NCI-H2107 treated with DMSO at 0.1 percent for 48 hours (cell line): Measurements from ENCODE around the gene EVA1C.
"Not testable (repeated sequence)": the region's sequence is repeated elsewhere in the genome, so short reads cannot be mapped to it uniquely, and the experiment has no call there.

ENCODE experiments used
- DNase-seq: peaks from one replicate; lab custom pipeline; 2025; ENCODE audit not compliant: unreplicated experiment; lab: John Stamatoyannopoulos, UW

Gene EVA1C

DNA sequence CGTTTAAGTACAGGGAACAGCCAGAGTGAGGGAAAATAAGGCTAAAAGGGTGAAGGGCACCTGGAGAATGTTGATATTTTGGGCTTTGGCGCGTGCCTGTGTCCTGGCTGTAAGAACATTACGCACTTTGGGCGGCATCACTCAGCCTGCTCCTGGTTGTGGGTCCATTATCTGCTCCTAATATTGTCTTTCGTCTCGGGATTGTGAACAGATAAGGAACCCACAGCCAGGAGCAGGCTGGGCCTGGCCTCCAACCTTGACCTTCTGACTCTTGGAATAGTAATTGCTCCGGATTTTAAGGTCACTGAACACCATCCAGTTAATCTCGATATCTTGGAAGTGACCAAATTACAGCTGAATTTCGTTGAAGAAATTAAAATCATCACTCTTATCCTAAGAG lies 111.0 kb downstream of the EVA1C start:
- DNase-seq: no peak

DNA sequence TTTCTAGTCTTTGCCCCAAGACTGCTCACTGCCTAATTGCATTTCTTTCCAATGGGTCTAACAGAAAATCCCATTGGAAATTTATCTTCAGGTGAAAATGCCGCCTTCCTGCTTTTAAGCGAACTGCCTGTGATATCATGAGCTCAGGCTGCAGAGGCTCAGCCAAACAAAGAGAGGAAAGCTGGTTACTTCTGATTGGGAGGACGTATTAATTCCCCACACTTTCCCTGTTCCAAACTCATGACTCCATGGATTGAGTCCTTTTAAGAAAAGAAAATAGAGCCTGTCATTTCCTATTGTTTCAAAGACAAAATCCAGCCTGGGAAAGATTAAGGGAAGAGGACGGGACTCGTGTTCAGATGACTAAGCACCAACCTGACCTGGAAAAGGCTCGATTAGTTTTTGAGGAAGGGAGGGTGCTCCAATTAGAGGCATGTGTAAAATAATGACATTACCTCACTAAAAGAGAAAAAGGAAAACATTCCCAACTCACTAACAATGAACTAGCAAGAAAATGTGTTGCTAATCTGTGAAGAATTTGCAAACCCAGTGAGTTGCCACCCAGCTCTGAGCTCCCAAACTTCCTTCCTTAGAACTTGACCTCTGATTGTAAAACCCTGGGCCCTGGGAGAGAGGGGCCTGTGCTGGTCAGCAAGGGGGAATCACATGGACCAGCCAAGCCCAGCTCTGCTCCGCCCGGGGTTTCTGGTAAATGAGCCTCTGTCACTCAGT lies 111.6 kb downstream of the EVA1C start:
- no peak for DNase-seq

DNA sequence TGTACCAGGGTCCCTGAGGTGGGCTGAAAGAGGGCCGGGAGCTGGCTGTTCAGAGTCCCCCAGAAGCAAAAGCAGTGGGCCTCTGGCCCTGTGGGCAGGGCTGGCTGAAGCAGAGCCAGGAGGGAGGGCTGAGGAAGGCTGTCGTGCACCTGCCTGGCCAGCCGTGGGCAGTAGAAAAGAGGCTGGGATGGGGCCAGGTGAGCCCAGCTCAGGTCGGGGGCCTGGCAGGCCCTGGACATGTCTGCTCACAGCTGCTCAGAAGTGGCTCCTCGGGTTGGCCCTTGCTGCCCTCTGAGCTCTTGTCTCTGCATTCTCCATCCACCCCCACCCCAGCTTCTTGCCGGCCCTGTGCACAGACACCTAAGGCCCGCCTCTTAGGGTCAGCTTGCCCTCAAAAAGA lies 112.8 kb downstream of the EVA1C start:
- DNase-seq: no peak

DNA sequence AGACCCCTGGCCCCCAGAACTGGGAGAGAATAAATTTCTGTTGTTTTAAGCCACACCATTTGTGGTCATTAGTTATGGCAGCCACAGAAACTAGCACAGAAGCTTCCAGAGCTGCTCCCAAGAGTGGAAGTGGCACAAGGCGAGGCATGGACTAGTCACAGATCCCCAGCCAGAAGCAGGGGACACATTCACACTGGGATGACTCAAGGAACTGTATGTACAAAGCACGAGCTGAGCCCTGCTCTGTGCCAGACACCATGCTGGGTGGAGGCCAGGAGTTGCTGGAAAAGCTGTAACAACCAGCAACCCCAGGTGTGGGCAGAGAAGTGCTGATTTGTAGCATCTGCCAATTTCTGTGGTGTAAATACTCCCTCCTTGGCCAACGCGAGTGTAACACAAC lies 117.2 kb downstream of the EVA1C start:
- DNase-seq: no peak

DNA sequence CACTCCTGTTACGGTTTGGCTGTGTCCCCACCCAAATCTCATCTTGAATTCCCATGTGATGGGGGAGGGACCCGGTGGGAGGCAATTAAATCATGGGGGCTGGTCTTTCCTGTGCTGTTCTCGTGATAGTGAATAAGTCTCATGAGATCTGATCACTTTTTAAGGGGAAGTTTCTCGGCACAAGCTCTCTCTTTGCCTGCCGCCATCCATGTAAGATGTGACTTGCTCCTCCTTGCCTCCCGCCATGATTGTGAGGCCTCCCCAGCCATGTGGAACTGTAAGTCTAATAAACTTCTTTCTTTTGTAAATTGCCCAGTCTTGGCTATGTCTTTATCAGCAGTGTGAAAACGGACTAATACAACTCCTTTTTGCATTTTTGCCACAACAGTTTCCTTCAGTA lies 118.3 kb downstream of the EVA1C start:
- DNase-seq: not testable (repeated sequence)

DNA sequence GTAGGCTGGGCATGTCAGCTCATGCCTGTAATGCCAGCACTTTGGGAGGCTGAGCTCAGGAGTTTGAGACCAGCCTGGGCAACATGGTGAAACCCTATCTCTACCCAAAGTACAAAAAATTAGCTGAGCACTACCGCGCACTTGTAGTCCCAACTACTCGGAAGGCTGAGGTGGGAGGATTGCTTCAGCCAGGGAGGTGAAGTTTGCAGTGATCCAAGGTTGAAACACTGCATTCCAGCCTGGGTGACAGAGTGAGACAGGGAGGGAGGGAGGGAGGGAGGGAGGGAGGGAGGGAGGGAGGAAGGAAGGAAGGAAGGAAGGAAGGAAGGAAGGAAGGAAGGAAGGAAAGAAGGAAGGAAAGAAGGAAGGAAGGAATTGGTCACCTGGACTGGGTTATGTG lies 119.1 kb downstream of the EVA1C start:
- not testable (repeated sequence) for DNase-seq

DNA sequence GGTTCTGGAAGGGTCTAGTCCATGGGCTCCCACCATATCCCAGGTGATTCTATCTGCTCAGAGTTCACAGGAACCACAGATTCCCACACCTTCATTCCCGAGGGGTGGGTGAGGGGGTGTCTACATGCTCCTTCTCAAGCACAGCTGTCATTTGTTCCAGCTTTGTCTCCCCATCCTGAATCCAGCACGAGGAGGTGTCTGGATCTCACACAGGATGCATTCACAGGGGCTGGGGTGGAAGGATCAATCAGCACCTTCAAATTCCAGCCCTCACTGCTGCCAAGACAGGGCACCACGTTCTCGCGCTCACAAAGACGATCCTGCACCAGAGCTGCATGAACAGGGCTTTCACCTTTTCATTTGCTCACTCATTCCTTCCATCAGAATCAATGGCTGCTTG lies 120.1 kb downstream of the EVA1C start:
- no peak for DNase-seq

DNA sequence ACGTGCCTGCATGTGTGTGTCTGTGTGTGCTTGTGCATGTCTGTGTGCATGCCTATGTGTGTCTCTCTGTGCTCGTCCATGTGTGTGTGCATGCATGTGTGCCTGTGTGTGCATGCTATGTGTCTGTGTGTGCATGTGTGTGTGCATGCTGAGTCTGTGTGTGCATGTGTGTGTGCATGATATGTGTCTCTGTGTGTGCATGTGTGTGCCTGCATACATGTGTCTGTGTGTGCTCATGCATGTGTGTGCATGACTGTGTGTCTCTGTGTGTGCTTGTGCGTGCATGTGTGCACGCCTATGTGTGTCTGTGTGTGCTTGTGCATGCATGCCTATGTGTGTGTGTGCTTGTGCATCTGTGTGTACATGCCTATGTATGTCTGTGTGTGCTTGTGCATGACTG lies 120.5 kb downstream of the EVA1C start:
- no peak for DNase-seq

DNA sequence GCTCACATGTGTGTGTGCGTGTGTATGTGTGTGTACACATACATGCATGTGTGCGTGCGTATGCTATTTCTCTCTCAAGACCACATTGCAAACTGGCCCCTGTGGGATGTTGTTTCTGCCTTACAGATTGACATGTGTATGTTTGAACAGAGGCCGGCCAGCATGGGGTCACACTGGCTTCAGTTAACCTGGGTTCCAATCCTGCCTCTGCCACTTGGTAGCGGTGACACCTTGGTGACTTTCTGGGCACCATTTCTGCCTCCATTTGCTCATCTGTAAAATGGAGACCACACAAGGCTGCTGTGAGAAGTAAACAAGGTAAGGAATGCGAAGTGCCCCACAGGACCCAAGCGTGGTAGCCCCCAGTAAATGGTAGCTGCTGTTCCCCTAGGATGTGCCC lies 121.1 kb downstream of the EVA1C start:
- no peak for DNase-seq

DNA sequence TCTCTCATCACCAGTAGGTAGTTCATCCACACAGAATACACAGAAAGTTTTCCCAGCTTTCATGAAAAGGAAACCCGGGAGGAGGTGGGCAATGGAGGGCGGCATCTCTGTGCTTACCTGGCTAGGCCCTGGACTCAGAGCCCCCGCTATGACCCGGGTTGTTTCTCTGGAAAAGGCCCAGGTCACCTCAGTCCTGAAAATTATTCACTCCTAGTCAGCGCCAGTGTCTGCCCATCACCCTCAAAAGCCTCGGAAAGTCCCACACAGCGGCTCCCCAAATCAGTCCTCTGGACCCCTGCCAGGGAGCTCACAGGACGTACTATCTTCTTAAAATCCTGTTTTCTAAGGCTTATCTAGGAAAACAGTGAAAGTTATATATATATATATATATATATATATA lies 121.6 kb downstream of the EVA1C start:
- no peak for DNase-seq

DNA sequence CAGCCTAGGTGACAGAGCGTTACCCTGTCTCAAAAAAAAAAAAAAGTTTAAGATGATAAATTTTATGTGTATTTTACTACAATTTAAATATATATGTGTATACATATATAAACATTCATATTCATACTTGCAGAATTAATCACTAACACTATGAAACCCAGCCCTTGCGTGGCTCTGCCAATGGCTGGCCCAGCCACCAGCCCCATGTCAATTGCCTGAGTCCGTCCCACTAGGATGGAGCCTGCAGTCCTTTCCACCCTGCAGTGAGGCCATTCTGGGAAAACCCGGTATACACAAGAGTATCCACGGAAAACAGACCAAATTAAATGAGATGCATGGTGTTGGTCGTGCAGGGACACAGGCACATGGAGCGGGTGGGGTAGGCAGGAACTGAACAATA lies 123.1 kb downstream of the EVA1C start:
- no peak for DNase-seq

DNA sequence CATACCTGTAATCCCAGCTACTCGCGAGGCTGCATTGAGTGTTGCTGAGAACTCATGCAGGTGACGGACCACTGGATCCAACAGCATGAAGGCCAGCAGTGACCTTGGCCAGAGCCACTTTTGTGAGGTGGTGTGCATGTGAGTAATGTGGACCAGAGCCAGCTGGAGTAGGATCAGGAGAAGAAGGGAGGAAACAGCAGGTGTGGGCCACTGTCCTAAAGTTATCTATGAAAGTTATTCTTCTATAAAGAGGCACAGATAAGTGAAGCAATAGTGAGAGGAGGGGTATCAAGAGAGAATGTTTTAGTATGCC lies 125.0 kb downstream of the EVA1C start:
- no peak for DNase-seq

DNA sequence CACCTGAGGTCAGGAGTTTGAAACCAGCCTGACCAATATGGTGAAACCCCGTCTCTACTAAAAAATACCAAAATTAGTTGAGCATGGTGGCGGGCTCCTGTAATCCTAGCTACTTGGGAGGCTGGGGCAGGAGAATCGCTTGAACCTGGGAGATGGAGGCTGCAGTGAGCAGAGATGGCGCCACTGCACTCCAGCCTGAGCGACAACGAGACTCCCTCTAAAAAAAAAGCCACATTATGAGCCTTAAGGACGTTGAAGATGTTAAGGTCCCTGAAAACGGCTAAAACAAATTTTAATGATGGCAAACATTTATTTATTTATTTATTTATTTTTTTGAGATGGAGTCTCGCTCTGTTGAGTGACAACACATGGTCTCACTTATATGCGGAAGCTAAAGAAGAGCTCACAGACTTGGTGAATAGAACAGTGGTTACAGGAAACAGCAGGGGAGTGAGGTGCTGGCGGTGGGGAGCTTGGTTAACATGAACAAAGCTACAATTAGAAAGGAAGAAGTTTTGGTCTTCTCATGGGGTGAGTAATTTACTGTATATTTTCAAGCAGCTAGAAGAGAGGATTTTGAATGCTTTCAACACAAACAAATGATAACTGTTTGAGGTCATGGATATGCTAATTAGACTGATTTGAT lies 125.8 kb downstream of the EVA1C start:
- no peak for DNase-seq

DNA sequence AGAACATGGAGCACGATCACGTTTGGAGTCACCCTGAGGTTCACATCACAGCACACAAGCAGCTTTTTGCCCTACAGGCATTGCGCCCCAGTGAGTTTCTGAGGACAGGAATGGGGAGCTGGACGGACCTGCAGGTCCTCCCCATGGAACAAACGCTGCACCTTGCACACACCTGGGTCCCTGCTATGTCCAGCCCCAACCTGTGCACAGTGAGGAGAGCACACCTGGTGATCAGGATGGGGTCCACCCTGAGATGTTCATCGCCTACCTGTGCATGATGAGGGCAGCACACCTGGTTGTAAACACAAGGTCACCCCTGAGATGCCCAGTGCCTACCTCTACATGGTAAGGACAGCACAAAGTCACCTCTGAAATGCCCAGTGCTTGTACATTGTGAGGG lies 126.9 kb downstream of the EVA1C start:
- no peak for DNase-seq

DNA sequence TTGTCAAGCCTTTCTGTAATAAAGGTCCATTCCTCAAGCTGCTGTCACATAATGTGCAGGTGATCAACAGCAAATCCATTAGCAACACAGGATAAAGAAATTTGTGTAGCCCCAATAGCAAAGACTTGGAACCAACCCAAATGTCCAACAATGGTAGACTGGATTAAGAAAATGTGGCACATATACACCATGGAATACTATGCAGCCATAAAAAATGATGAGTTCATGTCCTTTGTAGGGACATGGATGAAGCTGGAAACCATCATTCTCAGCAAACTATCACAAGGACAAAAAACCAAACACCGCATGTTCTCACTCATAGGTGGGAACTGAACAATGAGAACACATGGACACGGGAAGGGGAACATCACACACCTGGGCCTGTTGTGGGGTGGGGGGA lies 130.6 kb downstream of the EVA1C start:
- not testable (repeated sequence) for DNase-seq

DNA sequence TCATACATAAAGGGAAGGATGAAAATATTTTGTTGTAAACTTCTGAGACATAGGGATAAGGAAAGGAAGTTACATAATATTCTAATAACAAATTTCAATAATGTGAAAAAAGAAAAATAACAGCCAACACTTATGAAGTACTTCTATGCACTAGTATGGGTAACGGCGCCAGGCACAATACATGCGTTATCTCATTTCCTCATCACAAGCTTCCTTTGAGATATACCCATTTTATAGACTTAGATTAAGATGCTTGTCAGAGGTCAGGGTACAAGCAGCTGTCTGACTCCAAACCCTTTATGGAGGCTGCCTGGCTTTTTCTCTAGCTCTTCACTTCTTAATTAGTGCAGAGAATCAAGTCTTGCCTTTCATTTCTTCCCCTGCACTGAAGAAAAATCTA lies 131.5 kb downstream of the EVA1C start:
- DNase-seq: no peak

DNA sequence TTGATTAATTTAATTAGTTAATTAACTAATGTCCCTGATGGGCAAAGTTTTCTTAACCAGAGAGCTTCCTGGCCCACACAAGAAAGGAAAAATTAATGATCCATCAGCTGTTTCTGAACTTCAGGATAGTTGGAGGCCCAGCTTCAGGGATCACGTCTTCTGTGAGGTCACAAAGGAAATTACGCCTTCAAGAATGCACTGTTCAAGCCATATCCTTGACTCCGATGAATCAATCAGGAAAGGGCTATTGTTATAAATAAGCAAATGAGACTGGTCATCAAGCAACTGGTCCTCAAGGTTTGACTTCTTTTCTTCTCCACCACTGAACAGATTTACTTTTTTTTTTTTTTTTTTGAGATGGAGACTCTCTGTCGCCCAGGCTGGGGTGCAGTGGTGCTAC lies 132.2 kb downstream of the EVA1C start:
- no peak for DNase-seq

DNA sequence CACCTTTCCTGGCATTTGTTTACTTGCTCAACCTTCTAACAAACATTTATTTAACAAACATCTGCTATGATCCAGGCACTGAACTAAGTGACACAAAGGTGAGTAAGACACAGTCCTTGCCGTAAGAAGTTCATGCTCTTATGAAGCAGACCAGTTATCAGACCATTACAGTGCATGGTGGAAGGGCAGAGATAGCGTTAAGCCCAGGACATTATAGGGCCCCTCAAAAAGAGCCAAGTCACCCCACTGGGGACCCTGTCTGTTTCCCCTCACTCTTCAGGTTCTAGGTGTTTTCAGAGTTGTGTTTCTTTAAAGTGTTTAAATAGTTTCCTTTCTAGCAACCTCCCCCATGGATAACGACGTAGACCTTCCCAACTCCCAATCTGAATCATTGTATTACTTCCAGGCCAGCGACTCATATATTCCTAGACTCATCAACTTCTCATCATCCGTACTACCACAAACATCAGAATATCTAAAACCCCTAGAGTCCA lies 133.5 kb downstream of the EVA1C start:
- no peak for DNase-seq

DNA sequence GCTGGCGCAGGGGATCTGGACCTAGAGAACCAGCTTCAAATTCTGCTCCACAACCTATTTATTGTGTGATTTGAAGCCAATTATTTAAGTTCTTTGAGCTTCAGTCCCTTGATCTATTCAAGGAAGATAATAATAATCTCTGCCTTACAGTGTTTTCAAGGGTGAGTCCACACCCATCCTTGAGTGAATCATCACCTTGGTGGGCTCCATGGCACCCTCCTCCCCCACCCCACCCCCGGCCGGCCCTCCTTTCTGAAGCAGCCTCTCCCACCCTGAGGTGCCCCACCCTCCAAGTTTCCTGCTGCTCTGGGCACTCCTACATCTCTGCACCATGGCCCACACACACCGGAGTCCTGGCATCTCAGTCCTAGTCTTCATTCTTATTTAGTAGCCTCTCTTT lies 134.5 kb downstream of the EVA1C start:
- no peak for DNase-seq

DNA sequence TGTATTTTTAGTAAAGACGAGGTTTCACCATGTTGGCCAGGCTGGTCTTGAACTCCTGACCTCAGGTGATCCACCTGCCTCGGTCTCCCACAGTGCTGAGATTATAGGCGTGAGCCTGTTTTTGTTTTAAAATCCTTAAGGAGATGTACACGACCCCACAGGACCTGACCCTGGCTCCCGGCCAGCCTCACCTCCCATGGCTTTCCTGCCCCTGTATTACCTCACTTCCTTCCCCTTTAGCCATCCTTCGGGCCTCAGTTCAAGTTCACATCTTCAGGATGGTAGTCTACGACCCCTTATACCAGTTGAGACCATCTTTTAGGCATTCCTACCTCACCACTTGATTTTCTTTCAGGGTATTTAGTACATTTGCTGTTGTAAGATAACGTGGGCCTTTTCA lies 136.5 kb downstream of the EVA1C start:
- no peak for DNase-seq

DNA sequence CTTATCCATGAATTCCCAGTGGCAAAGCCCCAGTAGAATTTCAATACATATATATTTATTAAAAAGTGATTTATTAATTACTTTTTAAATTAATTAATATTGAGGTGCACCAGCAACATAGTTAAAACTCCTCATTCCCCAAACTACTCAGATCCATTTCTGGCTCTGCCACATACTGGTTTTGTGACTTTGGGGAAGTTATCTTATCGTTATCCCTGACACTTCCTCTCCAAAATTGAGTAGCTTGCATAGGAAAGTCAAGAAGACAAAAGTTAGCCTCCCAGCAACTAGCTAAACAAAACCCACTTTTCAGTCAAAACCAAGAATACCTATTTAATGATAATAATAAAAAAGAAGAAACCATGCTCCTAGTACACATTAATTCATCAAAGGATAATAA lies 136.9 kb downstream of the EVA1C start:
- no peak for DNase-seq

DNA sequence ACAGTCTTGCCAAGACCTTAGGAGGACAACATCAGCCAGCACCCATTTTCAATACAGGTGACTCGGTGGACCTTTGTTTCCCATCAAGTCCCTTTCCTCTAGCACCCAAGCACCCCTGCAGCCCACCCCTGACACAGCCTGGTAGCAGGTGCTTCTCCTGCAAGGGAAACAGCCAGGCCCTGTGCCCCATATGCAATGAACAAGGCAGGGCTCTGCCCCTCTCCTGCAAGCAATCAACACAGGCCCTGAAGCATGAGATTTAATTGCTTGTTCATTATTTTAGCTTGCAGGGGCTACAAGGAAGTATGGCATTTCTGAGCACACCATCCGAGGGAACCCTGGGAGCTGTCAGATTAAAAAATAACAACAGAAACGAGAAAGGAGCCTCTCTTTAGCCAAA lies 137.4 kb downstream of the EVA1C start:
- DNase-seq: no peak
